HL-60/S4 (cell line): ENCODE data around the gene MSN.

Source experiments
- in situ Hi-C: fragments of 300-500 bp; cut with MboI; formaldehyde crosslinking; loops from 2 replicates; pipeline ENCODE4 v1.14.3; 2022; ENCODE audit warnings: low sequenced_read_pairs

Gene MSN

DNA sequence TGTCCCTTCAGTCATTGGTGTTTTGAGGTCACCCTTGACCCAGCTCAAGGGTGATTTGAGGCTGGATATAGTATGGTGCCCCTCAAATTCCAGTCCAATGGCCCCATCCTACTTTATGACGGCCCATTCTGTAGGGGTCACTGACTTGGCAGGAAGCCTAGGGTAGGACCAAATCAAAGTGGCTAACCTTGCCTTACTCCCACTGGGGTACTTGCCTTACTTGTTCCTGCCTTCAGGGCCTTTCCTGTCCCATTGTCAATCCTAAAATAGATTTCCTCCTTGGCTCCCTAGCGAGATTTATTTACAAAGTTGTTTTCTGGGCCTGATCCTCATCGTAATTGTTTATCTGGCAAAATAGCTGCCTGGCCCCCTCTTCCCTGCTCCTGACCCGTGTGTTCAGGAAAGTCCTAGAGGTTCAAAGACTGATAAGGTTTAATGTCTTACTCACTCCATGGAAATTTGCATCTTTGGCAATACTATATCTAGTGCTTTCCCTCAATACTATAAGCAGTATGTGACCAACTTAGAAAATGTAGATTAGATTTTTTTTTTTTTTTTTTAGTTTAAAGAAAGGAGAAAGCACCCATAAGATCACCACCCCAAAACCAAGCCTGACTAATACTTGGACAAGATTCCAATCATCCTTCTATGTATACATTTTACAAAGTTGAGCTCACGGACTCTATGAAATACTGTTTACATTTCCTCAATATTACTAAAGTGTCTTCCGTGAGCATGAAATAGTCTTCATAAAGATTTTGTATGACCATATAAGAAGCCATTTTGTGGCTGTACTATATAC lies 44.8 kb downstream of the MSN start:
- in situ Hi-C loops: loop anchor here (10.0 kb wide), 1 partner anchor 117 kb away; no protein-coding TSS in a partner anchor

- in situ Hi-C loops: loop anchor here (10.0 kb wide), 1 partner anchor 124 kb away; no protein-coding TSS in a partner anchor
These were observed 51.1 kb downstream of the MSN start for GRCh38 chrX:65718538-65718937.

DNA sequence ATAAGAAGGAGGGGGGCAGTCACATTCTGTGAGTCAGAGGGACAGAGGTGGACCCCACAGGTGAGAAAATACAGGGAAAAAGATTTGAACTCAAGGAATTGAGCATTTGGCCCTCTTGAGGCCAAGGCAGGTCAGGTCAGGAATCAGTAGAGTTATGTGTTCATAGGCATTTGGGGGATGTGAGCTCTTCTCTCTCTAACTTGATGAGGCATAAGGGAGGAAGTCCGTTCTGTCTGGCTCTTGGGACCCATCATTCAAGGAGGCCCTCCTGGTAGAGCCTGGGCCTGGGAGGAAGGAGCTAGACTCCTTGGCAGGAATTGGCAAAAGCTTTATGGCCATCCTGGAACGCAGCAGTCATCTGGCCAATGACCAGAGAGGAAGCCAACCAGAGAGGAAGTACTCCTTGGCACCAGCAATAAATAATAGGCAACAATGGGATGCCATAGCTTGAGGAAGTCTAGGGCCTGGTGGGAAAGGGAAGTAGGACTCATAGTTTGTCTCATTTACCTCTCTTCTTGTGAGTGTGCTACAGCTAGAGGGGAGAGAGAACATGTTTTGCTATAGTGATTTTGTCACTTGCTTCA lies 53.0 kb downstream of the MSN start:
- in situ Hi-C loops: no loop called here

GRCh38 chrX:65723706-65724105 lies 56.3 kb downstream of the MSN start:
- in situ Hi-C loops: no loop called here

- in situ Hi-C loops: no loop called here
These were observed 59.3 kb downstream of the MSN start for GRCh38 chrX:65726715-65727114.

DNA sequence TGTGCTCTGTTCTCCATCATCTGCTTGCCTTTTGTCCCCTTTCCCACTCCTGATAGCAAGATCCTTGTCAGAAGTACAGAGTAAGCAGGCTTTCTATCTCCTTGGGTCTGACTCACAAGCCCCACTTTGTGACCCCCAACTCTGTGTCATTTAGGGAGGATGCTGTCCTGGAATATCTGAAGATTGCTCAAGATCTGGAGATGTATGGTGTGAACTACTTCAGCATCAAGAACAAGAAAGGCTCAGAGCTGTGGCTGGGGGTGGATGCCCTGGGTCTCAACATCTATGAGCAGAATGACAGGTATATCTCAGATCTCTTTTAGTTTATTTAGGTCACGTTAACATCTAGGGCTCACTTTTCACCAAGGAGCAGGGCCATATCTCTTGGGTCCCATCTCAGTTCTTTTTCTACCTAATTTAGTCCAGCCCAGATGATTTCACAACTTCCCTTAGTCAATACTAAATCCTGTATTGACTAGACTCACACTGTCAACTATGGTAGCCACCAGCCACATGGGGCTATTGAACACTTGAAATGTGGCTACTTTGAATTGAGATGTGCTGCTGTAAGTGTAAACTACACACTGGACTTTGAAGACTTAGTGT lies 64.3 kb downstream of the MSN start:
- in situ Hi-C loops: no loop called here

DNA sequence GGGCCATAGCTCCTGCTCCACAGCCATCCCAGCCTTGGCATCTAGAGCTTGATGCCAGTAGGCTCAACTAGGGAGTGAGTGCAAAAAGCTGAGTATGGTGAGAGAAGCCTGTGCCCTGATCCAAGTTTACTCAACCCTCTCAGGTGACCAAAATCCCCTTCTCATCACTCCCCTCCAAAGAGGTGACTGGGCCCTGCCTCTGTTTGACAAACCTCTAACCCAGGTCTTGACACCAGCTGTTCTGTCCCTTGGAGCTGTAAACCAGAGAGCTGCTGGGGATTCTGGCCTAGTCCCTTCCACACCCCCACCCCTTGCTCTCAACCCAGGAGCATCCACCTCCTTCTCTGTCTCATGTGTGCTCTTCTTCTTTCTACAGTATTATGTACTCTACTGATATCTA lies 73.5 kb downstream of the MSN start:
- in situ Hi-C loops: no loop called here

DNA sequence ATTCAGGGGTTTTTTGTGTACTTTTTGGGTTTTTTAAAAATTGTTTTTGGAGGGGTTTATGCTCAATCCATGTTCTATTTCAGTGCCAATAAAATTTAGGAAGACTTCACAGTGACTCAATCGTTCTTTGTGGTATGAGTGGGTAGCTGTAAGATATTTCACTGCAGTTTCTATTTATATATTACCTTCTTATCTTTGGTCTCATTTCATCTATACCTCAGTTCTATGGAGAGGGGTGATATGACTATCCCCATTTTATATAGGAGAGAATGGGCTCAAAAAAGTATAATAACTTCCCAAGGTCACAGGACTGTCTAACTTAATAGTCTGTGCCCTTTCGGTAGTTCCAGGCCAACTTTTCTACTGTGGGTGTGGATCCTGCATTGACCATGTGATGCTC lies 74.4 kb downstream of the MSN start:
- in situ Hi-C loops: no loop called here

DNA sequence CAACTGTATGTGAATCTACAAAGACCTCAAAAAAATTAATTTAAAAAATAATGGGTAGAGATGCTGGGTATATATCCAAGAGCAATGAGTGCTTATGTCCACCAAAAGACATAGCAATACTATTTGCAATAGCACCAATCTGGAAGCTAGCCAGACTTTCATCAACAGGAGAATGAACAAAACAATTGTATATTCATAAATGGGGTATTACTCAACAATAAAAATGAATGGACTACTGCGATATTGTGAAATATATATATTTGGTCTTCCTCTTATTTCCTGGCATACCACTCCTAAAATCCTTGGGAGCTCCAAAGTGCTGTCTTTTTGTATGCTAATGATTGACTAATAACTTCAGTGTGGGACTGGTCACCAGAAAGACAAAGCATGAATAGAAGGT lies 77.5 kb downstream of the MSN start:
- in situ Hi-C loops: no loop called here

DNA sequence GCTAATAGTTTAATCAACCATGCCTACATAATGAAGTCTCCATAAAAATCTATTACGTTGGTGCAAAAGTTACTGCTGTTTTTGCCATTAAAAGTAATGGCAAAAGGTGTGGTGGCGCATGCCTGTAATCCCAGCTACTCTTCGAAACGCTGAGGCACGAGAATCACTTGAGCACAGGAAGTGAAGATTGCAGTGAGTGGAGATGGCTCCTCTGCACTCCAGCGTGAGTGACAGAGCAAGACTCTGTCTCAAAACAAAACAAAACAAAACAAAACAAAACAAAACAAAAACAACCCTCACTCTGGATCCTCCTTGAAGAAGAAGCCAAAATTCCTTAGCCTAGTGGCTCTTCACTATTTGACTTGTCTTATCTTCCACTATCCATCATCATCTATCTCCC lies 78.0 kb downstream of the MSN start:
- in situ Hi-C loops: no loop called here

GRCh38 chrX:65745992-65746391 lies 78.5 kb downstream of the MSN start:
- in situ Hi-C loops: no loop called here

GRCh38 chrX:65750674-65751469 lies 83.4 kb downstream of the MSN start:
- in situ Hi-C loops: loop anchor here (10.0 kb wide), 1 partner anchor 234 kb away; no protein-coding TSS in a partner anchor

GRCh38 chrX:65751519-65751918 lies 84.1 kb downstream of the MSN start:
- in situ Hi-C loops: loop anchor here (10.0 kb wide), 1 partner anchor 233 kb away; no protein-coding TSS in a partner anchor

- in situ Hi-C loops: loop anchor here (10.0 kb wide), 1 partner anchor 233 kb away; no protein-coding TSS in a partner anchor
These were observed 84.8 kb downstream of the MSN start for GRCh38 chrX:65752294-65752693.

DNA sequence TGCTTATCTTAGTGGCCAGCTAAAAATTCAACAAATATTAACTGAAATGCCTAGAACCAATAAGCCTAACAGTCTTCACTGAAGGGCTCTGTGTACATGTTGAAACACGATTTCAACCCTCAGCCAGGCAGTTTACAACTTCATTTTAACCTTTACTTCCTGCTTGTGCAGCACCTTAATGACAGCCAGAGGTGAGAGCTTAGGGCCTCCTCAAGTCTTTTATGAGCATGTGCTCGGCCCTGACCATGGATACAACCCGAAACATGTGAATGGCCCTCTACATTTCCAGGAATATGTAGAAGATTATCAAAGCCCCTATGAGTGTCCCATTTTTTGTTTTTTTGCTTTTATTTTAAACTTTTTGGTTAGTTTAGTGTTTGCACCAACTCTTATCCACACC lies 88.3 kb downstream of the MSN start:
- in situ Hi-C loops: loop anchor here (10.0 kb wide), 1 partner anchor 229 kb away; no protein-coding TSS in a partner anchor

DNA sequence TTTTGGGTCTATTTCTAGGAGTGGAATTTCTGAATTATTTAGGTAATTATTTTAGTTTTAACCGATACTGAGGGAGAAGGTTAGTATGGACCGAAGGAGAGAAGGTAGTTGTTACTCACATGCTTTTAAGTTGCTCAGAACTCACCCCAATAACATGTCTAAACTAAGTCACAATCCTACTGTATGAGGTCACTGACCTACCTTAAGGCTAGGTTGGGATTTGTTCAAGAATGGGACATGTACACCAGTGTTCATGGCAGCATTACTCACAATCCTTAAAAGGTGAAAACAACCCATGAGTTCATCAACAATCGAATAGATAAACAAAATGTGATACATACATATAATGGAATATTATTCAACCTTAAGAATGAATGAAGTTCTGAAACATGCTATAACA lies 90.5 kb downstream of the MSN start:
- in situ Hi-C loops: loop anchor here (10.0 kb wide), 1 partner anchor 227 kb away; no protein-coding TSS in a partner anchor

DNA sequence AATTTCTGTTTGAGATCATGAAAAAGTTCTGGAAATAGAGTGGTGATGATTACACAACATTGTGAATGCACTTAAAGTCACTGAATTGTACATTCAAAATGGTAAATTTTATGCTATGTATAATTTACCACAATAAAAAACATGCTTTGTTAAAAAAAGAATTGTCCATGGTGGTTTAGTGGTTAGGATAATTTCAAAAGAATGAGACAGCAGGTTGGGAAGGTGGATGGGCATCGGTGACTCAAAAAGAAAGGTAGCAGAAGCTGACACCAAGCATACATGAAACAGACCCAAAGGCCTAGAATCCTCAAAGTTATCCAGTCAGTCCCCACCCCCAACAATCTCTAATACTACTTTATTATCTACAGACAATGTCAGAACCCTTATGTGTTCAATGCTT lies 91.1 kb downstream of the MSN start:
- in situ Hi-C loops: loop anchor here (10.0 kb wide), 1 partner anchor 226 kb away; no protein-coding TSS in a partner anchor

DNA sequence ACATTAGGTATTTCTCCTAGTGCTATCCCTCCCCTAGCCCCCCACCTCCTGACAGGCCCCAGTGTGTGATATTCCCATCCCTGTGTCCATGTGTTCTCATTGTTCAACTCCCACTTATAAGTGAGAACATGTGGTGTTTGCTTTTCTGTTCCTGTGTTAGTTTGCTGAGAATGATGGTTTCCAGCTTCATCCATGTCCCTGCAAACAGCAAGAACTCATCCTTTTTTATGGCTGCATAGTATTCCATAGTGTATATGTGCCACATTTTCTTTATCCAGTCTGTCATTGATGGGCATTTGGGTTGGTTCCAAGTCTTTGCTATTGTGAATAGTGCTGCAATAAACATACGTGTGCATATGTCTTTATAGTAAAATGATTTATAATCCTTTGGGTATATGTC lies 92.1 kb downstream of the MSN start:
- in situ Hi-C loops: loop anchor here (10.0 kb wide), 1 partner anchor 225 kb away; no protein-coding TSS in a partner anchor

- in situ Hi-C loops: no loop called here
These were observed 102.3 kb downstream of the MSN start for GRCh38 chrX:65769564-65770292.

DNA sequence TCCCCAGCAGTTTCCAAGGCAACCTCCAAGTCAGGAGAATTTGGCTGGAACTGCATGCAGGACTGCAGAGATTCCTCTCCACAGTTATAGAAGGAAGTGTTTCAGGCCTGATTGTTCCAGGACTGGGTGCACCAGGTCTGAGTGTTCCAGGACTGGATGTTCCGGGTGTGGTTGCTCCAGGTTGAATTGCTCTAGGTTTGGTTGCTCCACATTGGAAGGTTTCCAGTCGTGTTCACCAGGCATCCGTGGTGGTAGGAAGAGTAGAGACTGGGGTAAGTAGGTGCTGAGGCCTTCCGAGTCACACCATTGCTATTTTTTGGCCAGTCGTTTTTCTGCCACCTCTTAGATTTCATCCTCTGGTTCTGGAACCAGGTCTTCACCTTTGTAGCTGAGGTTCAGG lies 105.4 kb downstream of the MSN start:
- in situ Hi-C loops: no loop called here
